GM12892 (cell line): ENCODE measurements around the gene ABI3BP.

ENCODE experiments used
- POLR2A ChIP-seq: IDR thresholded peaks from 2 replicates; pipeline ENCODE4 v1.6.1; 2011; ENCODE audit warnings: low read depth, low read length, control low read depth
- POLR2AphosphoS5 ChIP-seq: IDR thresholded peaks from 2 replicates; pipeline ENCODE4 v1.6.1; 2011; ENCODE audit warnings: low read depth, low read length, control low read depth

- TF ChIP-seq POLR2AphosphoS5 (no peak), POLR2A (no peak)
Measured at GRCh38 chr3:100836661-100837060, 156.6 kb downstream of the ABI3BP start.
